SK-N-MC (cell line): ENCODE data around the gene VAV1.

ENCODE experiments used
- EZH2 ChIP-seq: fragments of 200-600 bp; sonication (generic); IDR thresholded peaks from one replicate; pipeline ENCODE4 v1.6.1; 2017; ENCODE audit warnings: antibody characterized with exemption
- FOXP2 ChIP-seq: optimal IDR thresholded peaks from 2 replicates; pipeline ENCODE3; 2011; ENCODE audit warnings: mild to moderate bottlenecking, moderate library complexity; ENCODE audit not compliant: insufficient read depth; ENCODE audit errors: extremely low read length, control extremely low read depth
- POLR2AphosphoS5 ChIP-seq: IDR thresholded peaks from 2 replicates; pipeline ENCODE4 v1.6.1; 2012; ENCODE audit warnings: mild to moderate bottlenecking, low read depth, low read length, borderline replicate concordance

GRCh38 chr19:6828698-6829633 is 56.5 kb downstream of the VAV1 start:
- TF ChIP-seq POLR2AphosphoS5 (no peak), EZH2 (no peak), FOXP2 (no peak)
